Stimulated activated CD8-positive, alpha-beta memory T cell treated with anti-CD3 and anti-CD28 coated beads, Interleukin-4, amount 100 ng/mL, for 24 hours (primary cell): ENCODE results near the gene ZDHHC11.
"Not testable (repeated sequence)": the region's sequence is repeated elsewhere in the genome, so short reads cannot be mapped to it uniquely, and the experiment has no call there.

Experiments
- DNase-seq: peaks from one replicate; pipeline ENCODE4 v3.0.0-alpha.2; 2020; ENCODE audit warnings: low read depth

Gene ZDHHC11

DNA sequence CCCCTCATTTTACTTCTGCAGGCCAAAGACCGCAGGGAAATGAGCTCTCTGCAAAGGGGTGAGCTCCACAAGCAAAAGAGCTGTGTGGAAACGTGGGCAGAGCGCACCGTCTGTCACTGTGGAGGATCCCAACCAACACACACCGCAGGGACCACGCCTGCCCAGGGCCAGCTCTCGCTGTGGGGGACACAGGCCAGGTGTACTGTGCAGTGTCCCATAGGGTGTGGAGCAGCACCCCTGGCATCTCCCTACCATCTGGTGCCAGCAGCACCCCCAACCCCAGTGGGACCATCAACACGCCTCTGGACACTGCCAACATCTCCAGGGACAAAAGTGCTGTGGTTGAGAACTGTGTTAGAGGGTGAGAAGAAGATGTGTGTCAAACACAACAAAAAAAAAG lies 27.9 kb upstream of the ZDHHC11 start:
- not testable (repeated sequence) for DNase-seq

- no peak for DNase-seq
Observed at GRCh38 chr5:878125-878524, 27.3 kb upstream of the ZDHHC11 start.

GRCh38 chr5:876398-877365 lies 25.9 kb upstream of the ZDHHC11 start:
- DNase-seq, result no peak

DNA sequence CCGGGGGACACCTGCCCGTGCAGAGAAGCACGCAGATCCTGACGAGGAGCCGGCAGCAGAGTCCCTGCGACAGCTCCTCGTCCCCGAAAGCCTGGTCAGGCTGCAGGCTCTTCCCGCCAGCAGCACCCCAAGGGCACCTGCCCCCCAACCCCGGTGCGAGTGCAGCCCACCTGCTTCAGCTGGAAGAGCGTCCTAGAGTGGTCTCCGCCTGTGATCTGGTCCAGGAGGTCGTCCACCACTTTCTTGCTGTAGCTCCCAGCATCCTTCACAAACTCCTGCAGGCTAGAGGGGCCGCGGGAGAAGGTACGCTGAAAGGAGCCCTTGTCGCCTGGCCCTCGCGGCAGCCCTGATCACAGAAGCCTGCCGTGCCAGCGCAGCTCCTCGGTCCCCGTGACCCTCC lies 25.1 kb upstream of the ZDHHC11 start:
- no peak for DNase-seq

GRCh38 chr5:873328-873727 lies 22.5 kb upstream of the ZDHHC11 start:
- no peak for DNase-seq

- no peak for DNase-seq
Observed at GRCh38 chr5:872301-872700, 21.5 kb upstream of the ZDHHC11 start.

DNA sequence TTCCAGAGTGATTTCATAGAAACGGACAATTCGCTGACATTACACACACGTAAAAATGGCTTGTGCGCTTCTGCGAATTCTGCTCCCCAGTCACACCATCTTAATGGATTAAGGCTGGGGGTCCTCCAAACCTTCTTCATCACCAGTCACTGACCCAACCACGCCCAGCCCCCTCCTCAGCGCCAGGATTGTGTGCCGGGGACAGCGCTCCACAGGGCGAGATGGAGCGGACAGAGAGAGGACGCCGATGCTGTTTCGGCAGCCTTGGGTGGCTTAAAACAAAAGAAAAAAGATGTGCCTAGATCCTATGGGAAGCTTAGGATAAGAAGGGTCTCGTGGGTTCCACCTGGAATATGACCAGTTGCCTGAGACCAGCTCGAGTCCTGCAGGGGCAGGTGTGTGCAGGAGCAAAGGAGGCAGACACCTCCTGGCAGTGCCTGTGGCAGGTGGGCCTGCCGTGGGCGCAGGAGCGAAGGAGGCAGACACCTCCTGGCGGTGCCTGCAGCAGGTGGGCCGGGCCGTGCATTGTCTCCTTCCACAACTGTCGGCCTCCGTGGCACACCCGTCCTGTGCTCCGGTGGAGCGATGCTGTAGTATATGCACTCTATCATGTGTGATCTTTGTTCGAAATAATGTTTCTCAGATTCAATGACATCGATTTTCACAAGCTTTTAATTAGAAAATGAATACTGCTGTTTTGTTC lies 21.0 kb upstream of the ZDHHC11 start:
- no peak for DNase-seq

GRCh38 chr5:870956-871355 lies 20.2 kb upstream of the ZDHHC11 start:
- DNase-seq, result no peak

DNA sequence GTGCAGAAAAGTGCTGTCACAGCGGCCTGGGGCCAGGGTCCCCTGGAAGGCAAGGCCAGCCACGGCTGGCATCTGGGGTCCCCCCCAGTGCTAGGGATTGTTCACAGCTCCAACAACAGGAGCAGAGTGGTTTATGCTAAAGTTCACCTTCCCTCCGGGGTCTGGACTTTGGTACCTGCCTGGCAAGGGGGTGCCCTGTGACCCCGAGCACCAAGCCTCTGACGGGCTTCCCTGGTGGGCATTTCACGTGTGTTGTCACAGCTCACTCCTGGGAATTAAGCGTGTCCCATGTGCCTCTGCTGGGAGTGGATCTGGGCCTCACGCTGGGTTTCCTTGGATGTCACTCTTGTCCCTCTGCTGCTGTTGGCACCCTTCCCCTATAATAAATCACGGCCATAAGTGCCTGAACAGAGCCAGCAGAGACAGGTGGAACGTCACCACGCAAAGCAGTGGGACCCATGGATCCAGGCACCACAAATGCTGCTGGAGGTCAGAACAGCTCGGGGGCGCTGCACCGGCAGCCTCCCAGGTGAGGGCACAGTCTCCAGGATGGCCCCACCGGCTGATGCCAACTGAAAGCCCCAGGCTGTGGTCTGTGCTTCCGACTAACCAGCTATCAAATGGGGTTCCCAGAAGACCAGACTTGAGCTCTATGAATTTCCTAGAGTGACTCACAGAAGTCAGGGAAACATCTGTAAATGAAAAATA lies 17.8 kb upstream of the ZDHHC11 start:
- no peak for DNase-seq

DNA sequence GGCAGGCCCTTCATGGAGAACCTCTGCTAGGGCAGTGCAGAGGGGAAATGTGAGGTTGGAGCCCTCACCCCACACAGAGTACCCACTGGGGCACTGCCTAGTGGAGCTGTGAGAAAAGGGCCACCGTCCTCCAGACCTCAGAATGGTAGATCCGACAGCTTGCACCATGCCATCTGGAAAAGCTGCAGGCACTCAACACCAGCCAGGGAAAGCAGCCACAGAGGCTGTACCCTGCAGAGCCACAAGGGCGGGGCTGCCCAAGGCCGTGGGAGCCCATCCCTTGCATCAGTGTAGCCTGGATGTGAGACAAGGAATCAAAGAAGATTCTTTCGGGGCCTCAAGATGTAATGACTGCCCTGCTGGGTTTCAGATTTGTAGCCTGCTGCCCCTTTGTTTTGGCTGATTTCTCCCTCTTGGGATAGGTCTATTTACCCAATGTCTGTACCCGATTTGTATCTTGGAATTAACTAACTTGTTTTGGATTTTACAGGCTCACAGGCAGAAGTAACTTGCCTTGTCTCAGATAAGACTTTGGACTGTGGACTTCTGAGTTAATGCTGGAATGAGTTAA lies 16.6 kb upstream of the ZDHHC11 start:
- no peak for DNase-seq

- no peak for DNase-seq
Observed at GRCh38 chr5:865771-866170, 15.0 kb upstream of the ZDHHC11 start.

GRCh38 chr5:865168-865521 lies 14.4 kb upstream of the ZDHHC11 start:
- DNase-seq, result no peak

- no peak for DNase-seq
Observed at GRCh38 chr5:864492-865167, 13.8 kb upstream of the ZDHHC11 start.

GRCh38 chr5:863244-863805 lies 12.5 kb upstream of the ZDHHC11 start:
- no peak for DNase-seq

GRCh38 chr5:862367-863243 lies 11.8 kb upstream of the ZDHHC11 start:
- DNase-seq, result no peak

DNA sequence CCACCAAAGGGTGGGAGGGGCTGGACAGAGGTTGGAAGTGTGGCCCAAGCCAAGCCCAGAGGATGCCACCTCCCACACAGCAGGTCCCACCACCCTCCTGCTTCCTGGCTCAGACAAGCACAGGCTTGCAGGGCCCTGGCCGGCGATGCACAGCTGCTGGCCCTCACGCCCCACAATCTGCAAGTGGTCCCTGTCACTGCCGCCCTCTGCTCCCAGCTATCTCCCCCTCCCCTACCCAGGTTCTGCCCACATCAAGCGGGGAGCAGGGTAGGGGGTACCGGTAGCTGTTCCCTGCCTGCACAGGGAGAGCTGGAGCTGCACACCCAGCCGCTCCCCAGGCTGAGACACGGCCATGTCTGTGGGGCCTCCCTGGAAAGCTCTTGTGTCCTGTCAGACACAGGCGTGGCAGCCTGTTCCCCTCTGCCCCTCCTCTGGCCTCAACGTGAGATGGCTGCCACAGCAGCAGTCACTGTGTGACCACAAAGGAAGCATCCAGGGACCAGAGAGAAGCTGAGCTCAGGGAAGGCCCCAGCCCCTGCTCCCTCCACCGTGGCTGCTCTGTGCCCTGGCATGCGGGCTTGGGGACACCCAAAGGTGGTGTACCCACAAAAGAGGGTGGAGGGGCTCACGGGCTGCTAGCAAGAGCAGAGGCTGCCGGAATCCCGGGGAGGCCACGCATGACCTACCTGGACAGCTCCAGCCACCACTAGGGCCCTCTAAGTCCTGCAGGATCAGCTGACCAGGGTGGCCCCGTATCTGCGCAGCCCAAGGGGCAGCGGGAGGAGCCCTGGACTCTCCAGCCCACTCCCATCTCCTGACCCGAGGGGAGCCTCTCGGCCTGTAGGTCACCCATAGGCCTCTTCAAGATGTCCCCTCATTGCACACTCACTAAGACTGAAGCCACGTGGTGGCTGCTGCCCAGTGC lies 10.9 kb upstream of the ZDHHC11 start:
- no peak for DNase-seq

GRCh38 chr5:860506-861150 lies 9.8 kb upstream of the ZDHHC11 start:
- no peak for DNase-seq

- no peak for DNase-seq
Observed at GRCh38 chr5:859798-860296, 9.1 kb upstream of the ZDHHC11 start.

GRCh38 chr5:859391-859790 lies 8.6 kb upstream of the ZDHHC11 start:
- DNase-seq, result no peak
